Panc1 (cell line): ENCODE results near the gene NME8. TPM values are rescaled to one million over a fixed set of nuclear protein-coding genes. Genes with fewer than 3 reads are reported as not detected.

ENCODE experiments used
- ATAC-seq: fragments of 200-7000 bp; cut with Tn5 transposase; 2 replicates; pipeline ENCODE4 v1.9.1; 2020; ENCODE audit warnings: mild to moderate bottlenecking, moderate library complexity
- BruUV-seq: library from RNA; stranded (reverse); fragments of 400-500 nt; replicated peaks from 2 replicates; lab custom pipeline; 2021; lab: Mats Ljungman, UMichigan
- CTCF ChIA-PET: fragments of 300-600 bp; sonication (Branson Sonifier 250); formaldehyde crosslinking; loops from one replicate; lab custom pipeline; 2022; ENCODE audit warnings: antibody characterized with exemption; lab: Charles Lee
- POLR2A ChIA-PET: fragments of 300-600 bp; sonication (Branson Sonifier 250); formaldehyde crosslinking; loops from one replicate; lab custom pipeline; 2022; ENCODE audit warnings: antibody characterized with exemption; lab: Charles Lee
- DNase-seq: peaks from one replicate; pipeline ENCODE4 v3.0.0-alpha.2; 2010; ENCODE audit warnings: low read depth, low spot score
- H3K27ac ChIP-seq: 2 replicates; pipeline ENCODE4 v1.5.1; 2011; ENCODE audit warnings: mild to moderate bottlenecking, low read length, inconsistent platforms
- H3K27me3 ChIP-seq: fragments of 200-500 bp; sonication (Bioruptor generic); 2 replicates; pipeline ENCODE4 v1.6.0; 2014; ENCODE audit warnings: low read length, inconsistent platforms; ENCODE audit not compliant: control insufficient read depth, insufficient read depth
- H3K36me3 ChIP-seq: fragments of 200-500 bp; sonication (Bioruptor generic); 2 replicates; pipeline ENCODE4 v1.5.1; 2014; ENCODE audit warnings: inconsistent platforms, mild to moderate bottlenecking, low read length, moderate library complexity; ENCODE audit not compliant: control insufficient read depth, insufficient read depth
- H3K4me1 ChIP-seq: 2 replicates; pipeline ENCODE4 v1.5.1; 2011; ENCODE audit warnings: inconsistent platforms, mild to moderate bottlenecking, low read length, moderate library complexity; ENCODE audit not compliant: control insufficient read depth, insufficient read depth
- H3K4me3 ChIP-seq, 2 experiments: 2 replicates each; pipeline ENCODE4 v1.5.1; 2011 to 2012; ENCODE audit warnings: low read depth in 2 of 2, low read length in 2 of 2, mild to moderate bottlenecking in 2 of 2, inconsistent platforms in 1 of 2, moderate library complexity in 1 of 2
- H3K9me3 ChIP-seq: fragments of 200-500 bp; sonication (Bioruptor generic); 2 replicates; pipeline ENCODE4 v1.5.1; 2014; ENCODE audit warnings: low read depth, mild to moderate bottlenecking, inconsistent platforms, low read length, moderate library complexity; ENCODE audit not compliant: control insufficient read depth, insufficient read depth
- CTCF ChIP-seq: fragments of 450-650 bp; IDR thresholded peaks from 2 replicates; pipeline ENCODE4 v1.5.1; 2017; ENCODE audit warnings: mild to moderate bottlenecking
- POLR2AphosphoS5 ChIP-seq: IDR thresholded peaks from 2 replicates; pipeline ENCODE4 v1.6.1; 2012; ENCODE audit warnings: mild to moderate bottlenecking, low read depth, low read length, moderate library complexity
- SIN3A ChIP-seq: IDR thresholded peaks from 2 replicates; pipeline ENCODE4 v1.6.1; 2012; ENCODE audit warnings: low read depth, mild to moderate bottlenecking, low read length, moderate library complexity, borderline replicate concordance; ENCODE audit not compliant: insufficient read depth
- TCF7L2 ChIP-seq: IDR thresholded peaks from 2 replicates; pipeline ENCODE4 v1.6.1; 2011; ENCODE audit warnings: mild to moderate bottlenecking, low read depth, low read length, inconsistent platforms
- in situ Hi-C: cut with HindIII; loops from 2 replicates; pipeline ENCODE4 v1.10.0; 2016; ENCODE audit warnings: low sequenced_read_pairs, low pct_unique_long_range_greater_than_20kb
- intact Hi-C: fragments of 100-400 bp; cut with micrococcal nuclease; formaldehyde crosslinking; loops from one replicate; pipeline ENCODE4 v1.10.0; 2022; ENCODE audit not compliant: unreplicated experiment
- total RNA-seq: library from RNA; stranded (reverse); gene quantifications from one replicate; pipeline ENCODE4 v1.2.1, GENCODE V29; 2021; ENCODE audit not compliant: unreplicated experiment
- TF ChIP-seq, protein P1 (sequence below), 2 experiments: IDR thresholded peaks; 2 replicates each; pipeline ENCODE4 v1.6.1; 2011 to 2012; ENCODE audit warnings: low read depth in 2 of 2, control low read depth in 1 of 2, low read length in 1 of 2, mild to moderate bottlenecking in 1 of 2, moderate library complexity in 1 of 2; ENCODE audit not compliant: insufficient read depth in 1 of 2

NME8 gene
- total RNA-seq, 1 experiment from 2014 or later: not detected

- H3K4me1 ChIP-seq: peaks cover 17% of the 10 kb centered on the region
- no peak for TF ChIP-seq SIN3A
- TF ChIP-seq CTCF: no peak
- TF ChIP-seq POLR2AphosphoS5: no peak
- TF ChIP-seq, protein P1, sequence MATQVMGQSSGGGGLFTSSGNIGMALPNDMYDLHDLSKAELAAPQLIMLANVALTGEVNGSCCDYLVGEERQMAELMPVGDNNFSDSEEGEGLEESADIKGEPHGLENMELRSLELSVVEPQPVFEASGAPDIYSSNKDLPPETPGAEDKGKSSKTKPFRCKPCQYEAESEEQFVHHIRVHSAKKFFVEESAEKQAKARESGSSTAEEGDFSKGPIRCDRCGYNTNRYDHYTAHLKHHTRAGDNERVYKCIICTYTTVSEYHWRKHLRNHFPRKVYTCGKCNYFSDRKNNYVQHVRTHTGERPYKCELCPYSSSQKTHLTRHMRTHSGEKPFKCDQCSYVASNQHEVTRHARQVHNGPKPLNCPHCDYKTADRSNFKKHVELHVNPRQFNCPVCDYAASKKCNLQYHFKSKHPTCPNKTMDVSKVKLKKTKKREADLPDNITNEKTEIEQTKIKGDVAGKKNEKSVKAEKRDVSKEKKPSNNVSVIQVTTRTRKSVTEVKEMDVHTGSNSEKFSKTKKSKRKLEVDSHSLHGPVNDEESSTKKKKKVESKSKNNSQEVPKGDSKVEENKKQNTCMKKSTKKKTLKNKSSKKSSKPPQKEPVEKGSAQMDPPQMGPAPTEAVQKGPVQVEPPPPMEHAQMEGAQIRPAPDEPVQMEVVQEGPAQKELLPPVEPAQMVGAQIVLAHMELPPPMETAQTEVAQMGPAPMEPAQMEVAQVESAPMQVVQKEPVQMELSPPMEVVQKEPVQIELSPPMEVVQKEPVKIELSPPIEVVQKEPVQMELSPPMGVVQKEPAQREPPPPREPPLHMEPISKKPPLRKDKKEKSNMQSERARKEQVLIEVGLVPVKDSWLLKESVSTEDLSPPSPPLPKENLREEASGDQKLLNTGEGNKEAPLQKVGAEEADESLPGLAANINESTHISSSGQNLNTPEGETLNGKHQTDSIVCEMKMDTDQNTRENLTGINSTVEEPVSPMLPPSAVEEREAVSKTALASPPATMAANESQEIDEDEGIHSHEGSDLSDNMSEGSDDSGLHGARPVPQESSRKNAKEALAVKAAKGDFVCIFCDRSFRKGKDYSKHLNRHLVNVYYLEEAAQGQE (IDR thresholded peaks at IDR 0.05; ENCODE audit: insufficient read depth in 1 of 2, low read depth in 2 of 2, low read length in 1 of 2): no peak
- no peak for TF ChIP-seq TCF7L2
- POLR2A ChIA-PET: no interaction called here
- peaks cover 15% of the 10 kb centered on the region; the same call in 1 of the 2 replicates for H3K9me3 ChIP-seq
- no peaks in the 10 kb centered on the region for H3K36me3 ChIP-seq
- in situ Hi-C loops: no loop called here
- H3K27me3 ChIP-seq: no peaks in the 10 kb centered on the region
- intact Hi-C loops: no loop called here
- no TSS peak for BruUV-seq
- no peak overlapping the region for H3K4me3 ChIP-seq
- ATAC-seq (no peak), DNase-seq (no peak)
- CTCF ChIA-PET: interaction anchor here (0.6 to 0.7 kb wide), 2 partner anchors 282 to 424 kb away, joined by 3 to 7 read pairs; no protein-coding TSS in a partner anchor
- no peak overlapping the region; the same call in 1 of the 2 replicates for H3K27ac ChIP-seq
Measured at GRCh38 chr7:37928878-37929277, 80.5 kb downstream of the NME8 start.

GRCh38 chr7:37930226-37930948 lies 82.0 kb downstream of the NME8 start:
- ChIA-PET POLR2A (no interaction called here), CTCF (interaction anchor here (0.7 kb wide), 1 partner anchor 14 kb away, joined by 3 read pairs; the partner anchor contains the start of gene SFRP4)
- in situ Hi-C loops (no loop called here), intact Hi-C loops (no loop called here)
- Histone ChIP-seq H3K27ac (peak overlapping the region; percentile 53), H3K4me1 (peaks cover 17% of the 10 kb centered on the region), H3K9me3 (peaks cover 11% of the 10 kb centered on the region; the same call in 1 of the 2 replicates), H3K36me3 (no peaks in the 10 kb centered on the region), H3K4me3 (0 out of 4 replicates have a peak overlapping the region, but pooled peaks of 1 of the 2 experiments have one; percentile 6), H3K27me3 (no peaks in the 10 kb centered on the region)
- no TSS peak for BruUV-seq
- DNase-seq (no peak), ATAC-seq (peak; percentile 72; the same call in 1 of the 2 replicates)
- TF ChIP-seq SIN3A: no peak
- TF ChIP-seq, protein P1 (IDR thresholded peaks at IDR 0.05; ENCODE audit: insufficient read depth in 1 of 2, low read depth in 2 of 2, low read length in 1 of 2): no peak
- peak; percentile 88 for TF ChIP-seq TCF7L2
